Measurements from ENCODE around the gene CAPS2.

CAPS2 gene

DNA sequence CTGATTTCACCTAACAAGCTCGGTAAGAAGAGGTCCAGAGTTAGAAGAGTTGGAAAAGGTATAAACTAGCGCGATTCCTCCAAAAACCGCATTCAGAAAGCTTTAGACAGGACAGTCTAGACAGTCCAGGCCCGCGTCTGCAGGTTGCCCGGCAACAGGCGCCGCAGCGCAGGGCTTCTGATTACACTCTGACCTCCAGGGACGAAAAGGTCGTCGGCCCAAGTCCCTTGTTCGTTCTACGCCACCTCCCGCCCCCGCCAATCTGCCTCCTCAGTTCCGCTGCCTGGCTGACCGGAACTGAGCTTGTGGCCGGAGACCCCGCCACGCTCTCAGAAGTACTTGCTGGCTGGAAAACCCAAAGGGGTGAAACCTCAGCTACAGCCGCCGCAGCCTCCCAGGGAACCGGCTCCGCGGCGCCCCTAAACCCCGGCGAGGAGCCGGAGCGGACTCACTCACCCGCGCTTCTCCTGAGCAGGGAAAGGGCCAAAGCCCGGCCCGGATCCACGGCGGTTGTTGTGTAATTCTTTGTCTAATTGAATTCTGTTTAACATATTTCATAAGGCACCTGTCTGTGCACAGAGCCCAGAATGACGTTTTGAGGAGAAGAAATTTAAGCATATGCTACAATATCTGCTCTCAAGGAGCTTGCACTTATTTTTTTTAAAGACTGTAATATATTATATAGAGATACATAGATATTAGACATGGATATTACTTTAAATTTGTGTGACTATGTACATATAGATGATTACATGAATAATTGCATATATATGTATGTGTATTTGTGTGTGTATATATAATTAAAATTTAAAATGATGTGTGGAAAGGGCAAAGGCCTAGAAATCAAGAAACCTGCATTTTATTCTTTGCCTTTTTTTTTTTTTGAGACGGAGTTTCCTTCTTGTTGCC is at the start of gene CAPS2:
TSS of gene CAPS2 (minus strand) at position 407 of the 909 bp plus-strand sequence. CDS start 3,826 bp downstream, outside the sequence.
- DNase-seq (ENCODE audit: low read depth) = peak; percentile 92
- TF ChIP-seq, protein P1, sequence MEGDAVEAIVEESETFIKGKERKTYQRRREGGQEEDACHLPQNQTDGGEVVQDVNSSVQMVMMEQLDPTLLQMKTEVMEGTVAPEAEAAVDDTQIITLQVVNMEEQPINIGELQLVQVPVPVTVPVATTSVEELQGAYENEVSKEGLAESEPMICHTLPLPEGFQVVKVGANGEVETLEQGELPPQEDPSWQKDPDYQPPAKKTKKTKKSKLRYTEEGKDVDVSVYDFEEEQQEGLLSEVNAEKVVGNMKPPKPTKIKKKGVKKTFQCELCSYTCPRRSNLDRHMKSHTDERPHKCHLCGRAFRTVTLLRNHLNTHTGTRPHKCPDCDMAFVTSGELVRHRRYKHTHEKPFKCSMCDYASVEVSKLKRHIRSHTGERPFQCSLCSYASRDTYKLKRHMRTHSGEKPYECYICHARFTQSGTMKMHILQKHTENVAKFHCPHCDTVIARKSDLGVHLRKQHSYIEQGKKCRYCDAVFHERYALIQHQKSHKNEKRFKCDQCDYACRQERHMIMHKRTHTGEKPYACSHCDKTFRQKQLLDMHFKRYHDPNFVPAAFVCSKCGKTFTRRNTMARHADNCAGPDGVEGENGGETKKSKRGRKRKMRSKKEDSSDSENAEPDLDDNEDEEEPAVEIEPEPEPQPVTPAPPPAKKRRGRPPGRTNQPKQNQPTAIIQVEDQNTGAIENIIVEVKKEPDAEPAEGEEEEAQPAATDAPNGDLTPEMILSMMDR (conservative IDR thresholded peaks at IDR 0.05; ENCODE audit: low read depth, low read length) = no peak
- peak within 1 kb of the TSS; percentile 78 for H3K4me3 ChIP-seq (ENCODE audit: low read depth, low read length)

DNA sequence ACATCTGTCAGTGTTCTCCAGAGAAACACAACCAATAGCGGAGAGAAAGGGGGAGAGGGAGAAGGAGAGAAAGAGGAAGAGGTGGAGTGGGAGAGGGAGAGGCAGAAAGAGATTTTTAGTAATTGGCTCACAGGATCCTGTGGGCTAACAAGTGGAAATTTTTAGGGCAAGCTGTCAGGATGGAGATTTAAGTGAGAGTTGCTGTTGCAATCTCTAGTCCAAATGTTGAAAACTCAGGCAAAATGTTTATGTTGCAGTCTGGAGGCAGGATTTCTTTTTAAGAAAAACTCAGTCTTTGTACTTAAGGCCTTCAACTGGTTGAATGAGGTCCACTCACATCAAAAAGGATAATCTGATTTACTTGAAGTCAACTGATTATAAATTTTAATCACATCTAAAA is 48.2 kb upstream of the CAPS2 start:
- DNase-seq (ENCODE audit: low read depth) = peak; percentile 16
- TF ChIP-seq, protein P1 (conservative IDR thresholded peaks at IDR 0.05; ENCODE audit: low read depth, low read length) = no peak

DNA sequence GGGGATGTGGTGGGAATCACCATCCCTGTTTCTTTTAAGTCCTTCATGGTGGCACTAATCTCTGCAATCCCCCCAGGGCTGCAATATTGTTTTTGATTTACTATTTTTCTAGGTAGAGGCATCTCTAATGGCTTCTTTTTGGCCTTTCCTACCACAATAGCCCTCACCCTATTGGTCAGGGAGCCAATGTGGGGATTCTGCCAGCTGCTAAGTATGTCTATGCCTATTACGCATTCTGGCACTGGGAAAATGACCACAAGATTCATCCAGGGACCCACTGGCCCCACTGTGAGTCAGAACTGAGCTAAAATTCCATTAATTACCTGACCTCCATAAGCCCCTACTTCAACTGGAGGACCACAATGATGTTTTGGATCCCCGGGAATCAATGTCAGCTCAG is 44.8 kb upstream of the CAPS2 start:
- TF ChIP-seq, protein P1 (conservative IDR thresholded peaks at IDR 0.05; ENCODE audit: low read depth, low read length) = no peak
- H3K4me3 ChIP-seq (ENCODE audit: low read depth, low read length) = no peak overlapping the region
- no peak for DNase-seq (ENCODE audit: low read depth)

More for the DNA sequence above, 48.2 kb upstream of the CAPS2 start:
- H3K4me3 ChIP-seq (ENCODE audit: low read depth, low read length) = no peak overlapping the region

DNA sequence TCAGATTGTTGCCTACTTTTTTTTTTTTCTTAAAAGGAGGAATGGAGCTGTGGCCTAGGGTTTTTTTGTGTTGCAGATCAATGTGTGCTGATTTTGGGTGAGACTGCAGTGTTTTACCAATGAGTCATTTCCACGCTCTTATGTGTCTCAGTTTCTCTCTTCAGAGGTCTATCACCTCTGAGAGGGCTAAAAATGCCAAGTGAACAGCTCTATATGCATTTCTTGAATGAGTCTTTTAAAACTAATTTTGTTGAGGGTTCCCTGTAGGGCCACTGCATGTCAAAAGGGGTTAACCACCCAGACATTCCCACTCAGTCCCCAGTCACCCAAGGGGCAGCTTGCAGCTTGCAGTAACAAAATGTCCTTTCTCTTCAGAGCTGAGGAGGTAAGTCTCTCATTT is 36.5 kb upstream of the CAPS2 start:
- no peak overlapping the region for H3K4me3 ChIP-seq (ENCODE audit: low read depth, low read length)
- peak; percentile 52 for DNase-seq (ENCODE audit: low read depth)
- TF ChIP-seq, protein P1 (conservative IDR thresholded peaks at IDR 0.05; ENCODE audit: low read depth, low read length) = no peak

DNA sequence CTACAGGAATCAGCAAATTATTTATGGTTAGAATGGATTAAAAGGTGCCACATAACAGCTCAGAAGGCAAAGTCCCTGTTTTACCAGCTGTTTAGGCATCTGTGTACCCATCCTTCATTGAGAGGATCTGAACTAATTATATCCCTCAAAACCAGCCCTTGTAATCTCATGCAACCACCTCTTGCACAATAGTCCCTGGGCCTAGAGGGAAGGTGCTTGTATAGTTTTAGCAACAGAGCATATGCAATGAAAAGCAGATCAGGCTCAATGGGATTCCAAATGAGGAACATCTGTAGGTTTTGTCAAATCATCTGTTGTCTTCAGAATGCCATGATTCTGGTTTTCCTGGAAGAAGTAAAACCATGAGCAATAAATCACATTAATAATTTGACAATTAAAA is 34.8 kb upstream of the CAPS2 start:
- DNase-seq (ENCODE audit: low read depth) = peak; percentile 33
- TF ChIP-seq, protein P1 (conservative IDR thresholded peaks at IDR 0.05; ENCODE audit: low read depth, low read length) = no peak

DNA sequence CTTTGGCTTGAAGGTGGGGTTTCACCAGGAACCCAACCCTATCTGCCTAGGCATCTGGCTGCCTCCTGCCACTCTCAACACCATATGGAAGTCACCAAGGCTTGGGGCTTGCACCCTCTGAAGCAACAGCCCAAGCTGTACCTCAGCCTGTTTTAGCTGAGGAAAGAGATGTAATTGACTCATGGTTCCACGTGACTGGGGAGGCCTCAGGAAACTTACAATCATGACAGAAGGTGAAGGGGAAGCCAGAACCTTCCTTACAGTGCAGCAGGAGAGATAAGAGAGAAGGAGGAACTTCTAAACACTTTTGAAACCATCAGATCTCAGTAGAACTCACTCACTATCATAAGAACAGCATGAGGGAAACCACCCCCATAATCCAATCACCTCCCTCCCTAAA is 31.3 kb upstream of the CAPS2 start:
- no peak for DNase-seq (ENCODE audit: low read depth)
- TF ChIP-seq, protein P1 (conservative IDR thresholded peaks at IDR 0.05; ENCODE audit: low read depth, low read length) = no peak
- no peak overlapping the region for H3K4me3 ChIP-seq (ENCODE audit: low read depth, low read length)

More for the DNA sequence above, 34.8 kb upstream of the CAPS2 start:
- no peak overlapping the region for H3K4me3 ChIP-seq (ENCODE audit: low read depth, low read length)

All from choroid plexus epithelial cell (primary cell).